NOMO-1 treated with dmso at 0.1 percent for 144 hours (cell line): ENCODE measurements around the gene CACNA1D.
A peak's percentile ranks its signal among the peaks of the same experiment; 100 is the strongest.

Experiments
- DNase-seq: peaks from one replicate; lab custom pipeline; 2025; ENCODE audit not compliant: unreplicated experiment; lab: John Stamatoyannopoulos, UW

The CACNA1D gene

GRCh38 chr3:53740956-53741355 lies 246.5 kb downstream of the CACNA1D start:
- no peak for DNase-seq

DNA sequence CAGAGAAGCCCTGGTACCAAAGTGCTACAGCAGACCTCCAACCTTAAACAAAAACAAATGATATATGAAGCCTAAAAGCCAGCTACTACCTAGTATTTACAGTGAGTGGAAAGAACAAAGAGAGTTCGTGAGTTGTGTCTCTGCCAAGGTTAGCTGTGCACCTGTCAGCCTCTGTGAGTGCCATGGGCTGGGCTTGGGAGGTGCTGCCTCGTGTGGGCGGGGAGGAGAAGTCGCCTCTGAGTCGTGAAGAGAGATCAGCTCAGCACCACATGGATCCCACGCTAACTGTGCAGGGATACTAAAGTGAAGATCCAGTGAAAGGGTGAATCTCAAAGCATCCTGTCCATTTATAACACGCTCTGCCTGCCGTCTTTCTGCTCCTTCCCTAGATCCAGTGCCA lies 249.9 kb downstream of the CACNA1D start:
- no peak for DNase-seq

- DNase-seq, result no peak
These were observed 253.1 kb downstream of the CACNA1D start for GRCh38 chr3:53747559-53747958.

- DNase-seq, result peak; percentile 19
These were observed 254.3 kb downstream of the CACNA1D start for GRCh38 chr3:53748512-53749271.

GRCh38 chr3:53749448-53749847 lies 255.0 kb downstream of the CACNA1D start:
- no peak for DNase-seq

- no peak for DNase-seq
These were observed 256.1 kb downstream of the CACNA1D start for GRCh38 chr3:53750253-53751210.

DNA sequence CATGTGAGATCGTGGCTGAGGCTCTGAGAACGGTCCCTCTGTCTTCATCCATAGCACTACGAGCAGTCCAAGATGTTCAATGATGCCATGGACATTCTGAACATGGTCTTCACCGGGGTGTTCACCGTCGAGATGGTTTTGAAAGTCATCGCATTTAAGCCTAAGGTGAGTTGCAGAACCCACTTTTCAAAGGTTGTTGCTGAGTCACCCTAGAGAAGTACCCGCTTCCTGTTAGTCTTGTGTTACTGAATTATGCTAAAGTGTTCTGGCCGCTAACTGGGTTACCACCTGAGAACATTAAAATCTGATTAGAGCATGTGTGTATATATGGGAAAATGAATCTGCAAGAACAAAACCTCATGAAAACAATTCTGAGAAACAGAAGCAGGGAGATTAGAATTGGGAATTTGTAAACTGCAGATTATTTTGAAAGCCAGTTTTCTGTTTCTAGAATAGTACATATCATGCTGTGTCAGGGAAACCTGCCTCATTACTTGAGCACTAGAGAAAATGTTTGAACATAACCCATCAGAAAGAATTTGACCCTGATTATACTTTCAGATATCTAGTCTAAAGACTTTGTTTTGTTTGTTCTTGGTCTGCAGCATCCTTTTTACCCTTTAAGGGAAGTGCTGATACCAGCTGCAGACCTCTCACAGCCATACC lies 259.2 kb downstream of the CACNA1D start:
- DNase-seq, result no peak

GRCh38 chr3:53754325-53754724 lies 259.9 kb downstream of the CACNA1D start:
- DNase-seq, result no peak

DNA sequence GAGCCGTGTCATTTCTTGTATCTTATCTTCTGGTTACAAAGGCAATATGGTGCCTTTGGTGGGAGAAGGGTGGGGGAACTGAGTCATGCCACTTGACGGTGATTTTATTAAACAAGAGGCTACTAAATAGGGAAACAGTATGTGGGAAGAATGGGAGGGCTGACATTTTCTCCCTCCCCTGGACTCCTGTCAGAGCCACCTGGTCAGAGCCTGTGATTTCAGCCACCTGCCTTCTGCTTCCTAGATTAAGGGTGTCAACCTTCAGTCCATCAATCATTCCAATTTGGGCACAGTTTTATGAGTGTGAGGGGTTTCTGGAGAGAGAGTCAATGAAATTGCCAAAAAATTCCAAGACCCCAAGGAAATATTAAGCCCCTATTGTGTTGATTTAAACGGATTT lies 264.4 kb downstream of the CACNA1D start:
- DNase-seq, result no peak

GRCh38 chr3:53763353-53763752 lies 268.9 kb downstream of the CACNA1D start:
- DNase-seq, result no peak

GRCh38 chr3:53764026-53764775 lies 269.8 kb downstream of the CACNA1D start:
- no peak for DNase-seq

- DNase-seq, result no peak
These were observed 271.3 kb downstream of the CACNA1D start for GRCh38 chr3:53765753-53766152.

DNA sequence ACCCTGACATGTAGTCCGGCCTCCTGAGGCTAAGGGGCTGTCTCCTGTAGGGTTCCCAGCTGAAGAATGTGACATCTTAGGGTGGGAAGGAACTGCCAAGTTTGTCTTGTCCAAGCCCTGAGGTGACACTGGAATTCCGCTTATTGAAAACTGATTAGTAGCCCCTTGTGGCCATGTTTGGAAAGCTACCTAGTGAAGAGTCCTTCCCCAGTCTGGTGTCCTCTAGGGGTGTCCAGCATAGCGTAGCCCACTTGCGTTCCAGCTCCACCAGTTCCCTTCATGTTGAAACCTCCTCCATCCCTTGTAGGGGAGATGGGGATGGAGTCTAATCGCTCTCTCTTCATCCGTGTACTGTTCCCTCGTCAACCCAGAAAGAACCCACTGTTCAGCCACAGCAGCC lies 272.3 kb downstream of the CACNA1D start:
- no peak for DNase-seq

DNA sequence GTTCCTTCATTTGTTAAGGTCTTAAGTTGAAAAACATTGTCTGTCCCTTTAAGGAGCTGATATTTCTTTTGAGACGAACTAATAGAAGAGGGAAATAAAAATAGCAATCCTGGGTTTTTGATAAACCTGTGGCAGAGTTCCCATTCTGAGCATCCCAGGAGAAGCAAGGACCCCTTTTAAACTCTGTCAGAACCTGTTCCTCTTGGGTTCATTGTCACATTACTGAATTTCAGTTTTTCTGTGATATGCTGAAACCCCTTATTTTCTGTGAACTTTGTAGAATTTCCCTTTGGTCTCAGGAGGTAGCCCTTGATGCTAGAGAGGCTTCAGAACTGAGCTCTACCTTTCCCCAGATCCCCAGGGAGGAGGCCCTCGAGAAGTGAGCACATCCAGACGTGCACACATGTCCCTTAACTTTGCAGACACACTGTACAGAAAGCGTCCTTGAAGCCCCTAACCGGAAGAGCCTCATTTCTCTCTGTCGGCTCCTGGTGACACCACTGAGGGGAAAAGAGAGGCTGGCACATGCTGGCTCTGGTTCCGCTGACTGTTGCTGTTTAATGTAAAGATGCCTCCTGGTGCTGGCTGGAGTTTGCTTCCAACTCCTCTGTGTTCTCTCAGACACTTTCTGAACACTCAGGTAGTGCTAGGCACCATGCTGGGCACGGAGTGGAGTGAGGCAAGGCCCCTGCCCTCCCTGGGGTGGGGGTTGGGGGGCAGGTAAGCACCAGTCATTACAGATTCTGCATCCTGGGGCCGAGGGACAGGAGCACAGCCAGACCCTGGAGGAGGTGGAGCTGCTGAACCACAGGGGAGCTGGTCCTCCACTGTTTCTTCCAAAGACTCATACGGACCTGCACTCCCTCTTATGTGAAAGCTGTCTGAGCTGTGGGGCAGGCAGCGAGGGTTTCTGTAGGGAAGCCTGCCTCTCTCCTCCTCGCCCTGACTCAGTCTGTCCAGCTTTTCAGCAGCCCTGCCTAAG lies 274.4 kb downstream of the CACNA1D start:
- DNase-seq, result no peak

GRCh38 chr3:53772562-53772961 lies 278.2 kb downstream of the CACNA1D start:
- DNase-seq, result no peak

GRCh38 chr3:53773021-53773436 lies 278.6 kb downstream of the CACNA1D start:
- no peak for DNase-seq

DNA sequence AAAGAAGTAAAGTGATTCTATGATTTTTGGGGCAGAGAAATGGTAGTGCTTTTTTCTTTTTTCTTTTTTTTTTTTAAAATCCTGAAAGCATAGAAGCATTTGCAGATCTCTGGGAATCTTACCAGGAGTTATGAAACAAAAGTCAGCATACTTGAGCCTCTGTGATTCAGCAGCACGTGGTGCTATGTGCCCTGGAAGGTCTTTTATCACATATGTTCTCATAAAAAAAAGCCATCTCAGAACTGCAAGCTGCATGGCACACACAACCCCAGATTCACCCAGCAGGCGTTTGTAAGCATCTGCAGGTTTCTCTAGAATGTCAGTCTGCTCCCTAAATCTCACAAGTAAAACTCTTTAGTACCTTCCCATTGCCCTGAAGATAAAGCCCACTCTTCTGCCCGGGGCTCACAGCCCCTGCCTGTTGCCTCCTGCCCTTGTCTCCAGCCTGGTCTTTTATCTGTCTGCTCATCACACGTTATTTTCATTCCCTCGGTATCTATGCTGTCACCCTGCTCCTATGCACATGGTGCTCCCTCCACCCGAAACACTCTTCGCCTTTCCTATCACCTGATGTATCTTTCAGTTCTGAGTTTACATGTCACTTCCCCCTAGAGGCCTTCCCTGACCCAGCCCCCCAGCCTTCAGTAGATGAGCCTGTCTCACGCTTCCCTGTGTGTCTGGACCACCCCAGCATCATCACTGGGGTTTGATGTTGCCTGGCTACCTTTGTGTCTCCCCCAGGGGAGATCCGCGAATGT lies 279.4 kb downstream of the CACNA1D start:
- no peak for DNase-seq

DNA sequence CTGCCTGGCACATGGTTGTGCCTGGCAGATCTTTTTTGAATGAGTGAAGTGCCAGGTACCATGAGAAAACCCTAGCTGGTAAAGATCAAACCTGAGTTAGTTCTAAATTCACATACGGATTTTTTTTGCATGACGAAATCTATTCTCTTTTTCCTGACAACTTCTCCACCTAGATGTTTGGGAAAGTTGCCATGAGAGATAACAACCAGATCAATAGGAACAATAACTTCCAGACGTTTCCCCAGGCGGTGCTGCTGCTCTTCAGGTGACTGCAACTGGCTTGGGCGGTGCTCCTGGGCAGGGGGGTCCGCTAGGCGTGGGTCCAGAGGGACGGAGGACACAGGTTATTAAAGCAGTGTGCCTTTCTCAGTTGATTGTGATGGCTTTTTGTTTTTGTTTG lies 280.0 kb downstream of the CACNA1D start:
- DNase-seq, result no peak

DNA sequence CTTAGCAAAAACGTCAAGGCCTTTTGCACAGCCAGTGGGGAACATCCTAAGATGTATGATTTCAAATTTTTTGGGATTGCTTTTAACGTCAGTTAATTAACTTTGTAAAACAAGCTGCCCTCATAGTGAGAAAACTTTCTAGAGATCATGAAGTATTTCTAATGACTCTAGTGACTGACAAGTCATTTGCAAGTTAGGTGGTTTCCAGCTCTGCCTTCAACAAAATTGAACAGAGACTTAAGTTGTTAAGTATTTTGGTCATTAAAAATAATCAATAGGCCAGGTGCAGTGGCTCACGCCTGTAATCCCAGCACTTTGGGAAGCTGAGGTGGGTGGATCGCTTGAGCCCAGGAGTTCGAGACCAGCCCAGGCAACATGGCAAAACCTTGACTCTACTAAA lies 280.6 kb downstream of the CACNA1D start:
- DNase-seq, result no peak
